Measurements from ENCODE around the gene MSI2.

MSI2 gene

DNA sequence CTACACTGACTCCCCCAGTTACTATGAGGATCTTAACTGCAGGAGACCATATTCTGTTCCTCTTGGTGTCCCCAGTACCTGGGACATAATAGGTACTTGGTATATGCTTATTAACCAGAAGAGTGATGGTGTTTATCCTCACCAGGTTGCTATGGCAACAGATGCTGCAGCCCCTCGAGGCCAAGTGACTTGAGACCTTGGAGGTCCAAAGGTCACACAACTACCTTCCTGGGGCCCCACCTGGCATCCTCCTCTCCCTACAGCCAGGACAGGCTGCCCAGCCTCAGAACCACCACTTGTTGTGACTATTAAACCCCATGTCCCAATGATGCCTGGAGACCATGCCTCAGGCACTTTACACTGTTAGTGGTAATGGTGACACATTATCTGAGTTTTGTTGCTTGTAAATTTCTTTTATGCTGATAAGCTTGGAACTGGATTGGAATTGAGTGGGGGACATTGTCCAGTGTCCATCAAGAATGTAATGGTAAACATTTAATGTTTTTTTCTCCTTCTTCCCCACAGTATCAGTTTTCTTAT, 299.4 kb downstream of the MSI2 start:
- no peak for DNase-seq (ENCODE audit: low read depth in 2 of 2)

DNA sequence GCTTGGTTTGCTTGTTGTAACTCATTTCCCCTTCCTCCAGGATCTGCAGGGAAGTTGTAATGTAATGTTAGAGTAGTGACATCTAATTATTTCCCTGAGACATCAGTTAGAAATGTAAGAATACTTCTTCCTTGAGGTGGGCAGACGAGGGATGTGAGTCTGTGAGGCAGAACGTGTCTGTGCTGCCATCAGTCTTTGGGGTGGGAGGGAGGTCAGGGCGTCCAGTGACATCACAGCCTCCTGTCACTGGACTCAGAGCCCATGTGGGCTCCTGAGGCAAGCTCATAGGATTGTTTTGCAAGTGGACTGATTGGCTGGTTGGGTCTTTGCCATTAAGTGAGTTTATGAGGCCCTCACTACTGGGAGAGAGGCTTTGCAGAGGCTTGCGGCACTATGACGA, 300.0 kb downstream of the MSI2 start:
- DNase-seq (ENCODE audit: low read depth in 2 of 2): no peak

DNA sequence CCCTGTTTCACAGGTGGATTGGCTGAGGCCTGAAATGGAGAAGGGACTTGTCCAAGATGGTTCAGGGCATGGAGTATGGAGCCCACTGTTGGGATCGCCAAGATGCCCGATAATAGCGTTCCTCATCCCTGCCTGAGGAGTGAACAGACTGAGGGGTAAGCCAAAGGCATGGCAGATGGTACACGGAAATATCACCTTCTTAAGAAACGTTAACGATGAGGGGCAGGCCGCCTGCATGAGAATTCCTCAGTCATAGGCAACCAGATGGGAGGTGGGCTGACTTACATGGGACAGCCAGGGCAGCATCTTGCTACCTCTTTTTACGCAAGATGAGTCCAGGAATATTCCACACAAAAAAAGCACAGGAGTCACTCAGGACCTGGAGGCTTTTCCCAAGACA, 300.7 kb downstream of the MSI2 start:
- no peak for DNase-seq (ENCODE audit: low read depth in 2 of 2)

DNA sequence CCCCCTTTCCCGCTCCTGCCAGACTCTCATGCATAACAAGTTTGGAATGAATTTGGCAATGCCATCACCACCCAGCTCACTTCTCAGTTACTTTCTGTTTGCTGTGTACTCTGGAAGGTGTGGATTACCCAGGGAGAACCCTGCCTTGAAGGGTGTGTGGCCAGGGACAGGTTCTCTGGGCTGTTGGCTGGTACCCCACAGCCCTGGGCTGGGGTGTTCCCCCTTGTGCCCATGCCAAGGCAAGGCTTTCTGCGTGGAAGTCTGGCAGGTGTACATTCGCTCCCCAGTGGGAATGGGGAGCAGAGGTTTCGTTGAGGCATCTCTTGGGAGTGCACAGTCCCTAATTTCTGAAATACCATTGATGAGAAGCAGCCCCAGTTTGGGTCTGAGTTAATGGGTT, 301.1 kb downstream of the MSI2 start:
- no peak for DNase-seq (ENCODE audit: low read depth in 2 of 2)

DNA sequence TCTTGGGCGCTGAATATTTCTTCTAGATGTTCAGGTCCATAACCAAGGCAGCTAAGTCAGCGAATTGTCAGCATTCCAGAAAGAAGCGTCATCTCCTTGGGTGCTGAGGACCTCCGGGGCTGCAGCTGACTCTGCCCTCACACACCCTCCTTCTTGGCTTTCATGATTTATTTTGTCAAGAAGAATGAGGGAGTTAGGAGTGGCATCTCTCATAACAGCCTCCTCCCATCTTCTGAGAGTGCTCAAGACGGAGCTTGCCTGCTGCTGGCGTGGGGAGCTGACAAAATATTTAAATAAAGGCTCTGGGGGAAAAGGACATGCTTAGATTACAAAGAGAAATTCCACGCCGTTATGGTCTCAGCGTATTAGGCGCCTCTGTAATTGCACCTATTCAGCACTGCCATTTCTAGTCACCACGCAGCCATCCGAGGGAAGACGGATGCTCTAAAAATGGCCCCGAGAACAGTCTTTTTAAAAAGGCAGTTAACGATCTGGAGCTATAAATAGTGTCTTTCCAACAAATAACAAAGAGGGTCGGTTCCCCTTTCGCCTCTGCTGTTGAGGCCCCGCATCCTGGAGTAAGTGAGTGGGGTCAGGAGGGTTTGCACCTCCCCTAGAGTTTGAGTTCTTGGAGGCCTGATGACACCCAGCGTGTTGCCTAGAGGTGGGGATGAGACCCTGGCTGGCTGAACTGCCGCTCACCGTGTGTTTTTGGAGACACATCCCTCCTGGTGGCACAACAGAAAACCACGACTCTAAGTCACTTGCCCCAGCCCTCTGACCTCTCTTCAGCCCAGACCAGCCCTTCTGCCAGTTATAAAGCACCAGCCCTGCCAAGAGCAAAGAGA, 301.7 kb downstream of the MSI2 start:
- no peak for DNase-seq (ENCODE audit: low read depth in 2 of 2)

DNA sequence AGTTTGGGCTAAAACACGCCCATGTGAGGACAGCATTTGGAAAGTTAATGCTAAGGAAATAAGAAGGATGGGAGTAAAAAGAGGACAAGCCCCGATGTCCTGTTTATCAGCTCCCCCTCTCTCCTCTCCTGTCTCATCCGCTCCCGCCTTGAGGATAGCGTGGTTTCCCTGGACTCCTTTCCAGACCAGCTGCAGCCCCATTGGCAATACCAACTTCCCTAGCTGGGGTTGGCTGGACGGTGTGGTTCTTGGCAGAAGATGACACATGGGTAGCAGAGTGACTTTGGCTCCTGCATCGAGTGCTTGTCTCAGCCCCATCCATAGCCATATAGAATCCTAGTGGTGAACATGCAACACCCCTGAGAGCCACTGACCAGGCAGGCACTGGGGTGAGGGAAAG, 302.9 kb downstream of the MSI2 start:
- no peak for DNase-seq (ENCODE audit: low read depth in 2 of 2)

DNA sequence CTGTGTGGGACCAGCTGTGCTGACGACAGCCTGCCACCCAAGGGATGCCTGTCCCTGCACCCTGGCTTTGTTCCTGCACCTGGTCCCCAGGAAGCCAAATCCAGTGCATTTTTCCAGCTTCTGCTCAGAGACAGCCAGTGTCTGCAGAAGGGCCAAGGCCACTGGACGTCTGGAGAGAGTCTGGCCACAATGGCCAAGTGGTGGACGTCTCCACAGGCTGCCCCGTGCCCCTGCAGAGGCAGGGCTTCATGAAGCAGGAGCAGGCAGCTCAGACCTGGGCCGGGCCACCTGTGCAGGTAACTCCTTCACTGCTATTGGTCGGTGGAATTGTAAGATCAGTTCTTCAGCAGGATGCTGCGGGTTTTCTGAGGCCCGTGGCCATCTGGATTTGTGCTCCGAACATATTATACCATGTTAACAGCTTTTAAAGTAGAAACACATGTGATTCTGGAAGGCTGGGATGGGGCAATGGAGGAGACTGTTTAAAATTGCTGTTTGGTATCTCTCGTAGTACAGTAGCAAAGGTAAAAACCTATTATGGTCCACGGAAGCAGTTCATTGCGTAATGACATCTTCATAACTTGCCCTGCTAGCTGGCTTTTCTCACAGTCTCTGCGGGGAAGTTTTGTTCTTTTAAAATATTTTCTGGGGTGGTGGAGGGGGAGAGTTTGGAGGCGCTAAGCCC, 303.5 kb downstream of the MSI2 start:
- no peak for DNase-seq (ENCODE audit: low read depth in 2 of 2)

DNA sequence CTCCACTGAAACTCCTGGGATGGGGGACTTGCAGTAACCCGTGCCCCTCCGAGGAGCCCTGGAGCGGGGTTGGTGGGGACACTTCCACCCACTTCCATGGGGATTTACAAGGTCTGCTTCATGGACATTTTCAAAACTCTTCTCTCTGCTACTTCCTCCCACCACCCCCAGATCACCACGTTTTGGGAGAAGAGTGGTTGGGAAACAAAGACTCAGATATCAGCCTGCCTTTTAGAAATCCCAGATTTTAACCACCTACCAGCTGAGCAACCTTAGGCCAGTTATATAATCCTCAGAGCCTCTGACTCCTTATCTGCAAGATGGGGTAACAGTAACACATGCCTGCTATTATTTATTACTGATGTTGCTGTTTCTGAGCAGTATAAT, 304.0 kb downstream of the MSI2 start:
- no peak for DNase-seq (ENCODE audit: low read depth in 2 of 2)

DNA sequence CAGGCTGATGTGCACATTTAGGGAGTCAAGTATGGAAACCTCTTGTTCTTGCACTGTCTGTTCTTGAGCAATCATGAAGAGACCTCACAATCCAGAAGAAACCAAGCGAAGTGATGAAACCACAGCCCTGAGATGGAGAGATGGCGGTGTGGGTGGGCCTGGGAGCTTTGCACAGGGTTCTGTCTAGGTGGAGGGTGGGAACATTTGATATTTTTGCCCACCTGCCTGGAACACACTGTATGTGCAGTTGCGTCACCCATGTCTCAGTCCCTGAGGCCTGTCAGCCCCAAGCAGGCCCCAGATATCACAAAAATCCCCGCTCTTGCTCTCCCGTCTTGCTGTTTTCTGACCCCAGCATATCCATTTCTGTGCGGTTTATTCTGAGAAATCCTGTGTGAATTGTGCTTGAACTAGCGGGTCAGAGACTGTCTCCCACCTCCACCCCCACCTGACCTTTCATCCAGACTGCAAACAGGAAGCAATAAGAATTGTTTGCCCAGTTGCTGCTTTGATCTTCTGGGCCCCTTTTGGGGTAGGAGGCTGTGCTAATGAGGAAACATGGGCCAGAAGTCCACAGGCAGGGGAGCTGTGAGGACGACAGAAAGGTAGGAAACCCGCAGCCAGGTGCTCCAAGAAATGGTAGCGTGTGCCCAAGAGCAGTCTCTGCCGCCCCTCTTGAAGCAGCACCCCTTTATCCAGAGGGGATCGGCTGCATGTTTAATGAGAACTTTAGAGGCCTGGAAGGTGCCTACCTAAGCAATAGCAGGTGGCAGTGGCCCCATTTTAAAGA, 304.9 kb downstream of the MSI2 start:
- no peak for DNase-seq (ENCODE audit: low read depth in 2 of 2)

DNA sequence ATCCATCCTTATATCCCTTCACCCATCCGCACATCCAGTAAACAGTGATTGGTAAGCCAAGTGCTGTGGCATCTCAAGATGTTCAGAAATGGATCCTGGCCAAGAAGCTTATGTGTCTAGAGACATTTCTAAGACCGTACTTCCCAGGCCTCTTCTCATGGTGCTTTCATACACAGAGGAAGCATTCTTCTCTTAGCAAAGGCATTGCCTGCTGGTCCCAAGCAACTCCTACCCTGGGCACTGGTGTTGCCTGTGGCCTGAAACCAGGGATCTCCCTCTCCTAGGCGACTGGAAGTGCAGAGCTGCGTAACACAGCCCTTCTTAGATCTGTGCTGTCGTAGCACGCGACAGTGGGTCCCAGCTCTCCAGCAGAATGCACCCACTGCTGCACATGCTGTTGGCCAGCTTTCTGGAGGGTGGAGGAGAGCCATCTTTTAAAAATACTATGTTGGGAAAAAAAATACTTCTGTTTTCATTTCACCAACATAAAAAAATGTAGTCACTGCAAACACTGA, 305.9 kb downstream of the MSI2 start:
- DNase-seq (ENCODE audit: low read depth in 2 of 2): no peak

DNA sequence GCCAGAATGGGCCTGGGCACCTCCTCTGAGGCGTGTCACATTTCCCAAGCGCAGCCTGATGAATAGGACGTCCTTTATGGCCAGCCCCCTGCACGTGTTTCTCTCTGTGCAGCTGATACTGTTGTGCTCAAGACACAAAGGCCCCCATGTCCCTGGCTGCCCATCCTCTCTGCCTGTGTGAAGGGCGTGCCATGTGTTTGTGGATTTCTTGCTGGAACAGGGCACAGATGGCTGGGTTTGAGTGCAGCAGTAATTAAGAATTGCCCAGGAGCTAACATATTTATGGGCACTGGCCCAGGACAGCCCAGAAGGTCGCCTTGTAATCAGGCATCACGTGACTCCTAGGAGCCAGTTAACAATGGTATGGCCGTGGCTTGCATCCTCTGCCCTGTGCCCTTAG, 307.6 kb downstream of the MSI2 start:
- no peak for DNase-seq (ENCODE audit: low read depth in 2 of 2)

DNA sequence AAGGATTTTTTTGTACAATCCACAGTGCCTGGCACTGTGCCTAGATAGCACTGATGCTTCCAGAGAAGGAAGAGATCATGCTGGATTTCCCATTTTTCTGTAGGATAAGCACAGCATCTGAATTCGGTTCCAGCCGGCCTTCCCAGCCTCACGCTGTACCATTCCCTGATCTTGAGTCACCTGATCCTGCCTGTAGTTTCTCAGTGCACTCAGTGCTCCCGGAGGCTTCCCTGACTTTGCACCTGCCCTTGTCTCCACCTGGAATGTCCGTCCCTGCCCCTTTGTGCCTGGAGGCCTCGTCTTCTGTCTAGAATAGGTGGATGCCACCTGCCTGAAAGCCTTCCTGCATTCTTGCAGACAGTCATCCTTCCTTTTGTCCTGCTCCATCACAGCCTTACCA, 308.9 kb downstream of the MSI2 start:
- no peak for DNase-seq (ENCODE audit: low read depth in 2 of 2)

DNA sequence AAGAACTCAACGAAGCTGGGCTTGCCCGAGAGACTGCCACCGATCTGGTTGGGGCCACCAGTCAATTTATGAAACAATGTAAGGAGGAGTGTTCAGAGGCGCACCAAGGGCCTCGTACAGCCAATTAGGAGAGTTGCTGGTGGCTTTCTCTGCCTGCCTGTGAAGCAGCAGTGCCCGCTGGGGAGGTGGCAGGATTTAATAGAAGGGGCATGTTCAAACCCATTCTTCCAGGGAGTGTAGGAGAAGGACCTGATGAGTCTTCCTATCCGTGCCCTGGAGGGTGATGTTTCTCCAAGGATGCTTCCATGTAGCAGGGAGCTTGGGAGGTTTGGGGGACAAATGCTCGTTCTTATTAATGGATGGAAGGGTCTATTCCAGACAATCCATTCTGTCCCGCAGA, 310.4 kb downstream of the MSI2 start:
- no peak for DNase-seq (ENCODE audit: low read depth in 2 of 2)

DNA sequence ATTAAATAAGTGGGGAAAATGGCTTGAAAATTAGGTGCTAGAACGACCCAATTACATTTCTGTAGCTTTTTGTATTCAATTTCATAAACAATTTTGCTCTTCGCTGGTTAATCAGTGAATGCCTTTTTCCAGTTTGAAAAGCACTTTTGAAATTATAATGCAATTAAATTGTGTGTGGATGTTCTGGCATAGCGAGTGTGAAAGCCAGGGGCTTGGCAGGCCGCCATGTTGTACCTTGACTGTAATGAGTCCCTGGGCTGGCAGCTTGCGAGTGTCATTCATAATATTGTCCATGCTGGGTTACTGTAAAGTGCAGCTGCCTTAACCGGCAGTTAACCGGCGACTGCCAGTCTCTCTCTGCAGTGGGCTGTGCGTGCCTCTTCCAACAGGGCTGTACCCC, 310.9 kb downstream of the MSI2 start:
- no peak for DNase-seq (ENCODE audit: low read depth in 2 of 2)

DNA sequence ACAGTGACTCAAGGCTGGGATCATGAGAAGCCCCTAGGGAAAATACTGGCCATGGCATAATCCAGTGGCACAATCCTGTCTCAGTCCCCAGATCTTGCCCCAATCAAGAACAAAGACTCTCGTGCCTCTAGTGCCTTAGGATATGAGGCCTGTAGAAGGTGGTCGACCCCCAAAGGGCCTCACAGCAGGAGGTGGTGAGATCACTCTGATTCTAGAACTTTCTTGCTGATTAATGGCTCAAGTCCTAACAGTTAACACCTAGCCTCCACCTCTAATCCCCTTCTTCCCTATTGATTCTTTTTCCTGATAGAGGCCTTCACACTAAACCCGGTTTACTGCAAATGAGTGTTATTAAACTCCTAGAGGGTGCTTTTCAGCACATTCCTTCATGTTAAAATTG, 312.0 kb downstream of the MSI2 start:
- DNase-seq (ENCODE audit: low read depth in 2 of 2): no peak

DNA sequence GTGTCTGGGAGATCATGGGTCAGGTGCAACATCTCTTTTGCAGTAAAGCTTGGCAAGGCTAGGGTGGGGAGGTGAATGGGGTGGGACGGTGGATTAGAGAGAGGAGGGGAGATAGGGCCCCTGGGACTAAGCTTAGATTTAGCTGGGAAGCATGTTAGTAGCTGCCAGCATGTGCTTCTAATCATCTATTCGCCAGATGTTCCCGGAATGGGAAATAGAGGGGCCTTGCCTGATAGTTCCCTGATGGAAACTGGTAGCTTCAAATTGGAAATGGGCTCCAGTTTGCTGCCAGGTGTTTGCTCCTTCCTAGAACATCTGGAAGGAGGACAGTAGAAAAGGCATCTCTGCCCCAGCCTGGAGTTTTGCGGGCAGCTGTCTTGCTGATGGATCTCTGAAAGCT, 312.7 kb downstream of the MSI2 start:
- no peak for DNase-seq (ENCODE audit: low read depth in 2 of 2)

DNA sequence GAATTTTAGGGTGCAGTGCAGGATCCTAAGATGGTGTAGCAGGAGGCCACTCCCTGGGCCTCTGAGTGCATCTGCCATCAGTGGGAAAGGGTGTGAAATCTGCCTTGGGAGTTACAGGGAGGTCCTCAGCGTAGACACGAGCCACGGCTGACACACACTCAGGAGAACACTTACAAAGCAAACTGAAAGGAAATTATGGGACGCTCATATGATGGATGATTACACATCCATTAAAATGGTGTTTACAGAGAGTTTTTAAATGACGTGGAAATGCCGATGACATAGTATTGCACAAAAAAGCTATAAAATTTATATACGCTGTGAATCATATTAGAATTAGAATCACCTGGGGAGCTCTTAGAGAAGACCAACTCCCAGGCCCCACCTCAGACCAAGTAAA, 313.5 kb downstream of the MSI2 start:
- no peak for DNase-seq (ENCODE audit: low read depth in 2 of 2)

DNA sequence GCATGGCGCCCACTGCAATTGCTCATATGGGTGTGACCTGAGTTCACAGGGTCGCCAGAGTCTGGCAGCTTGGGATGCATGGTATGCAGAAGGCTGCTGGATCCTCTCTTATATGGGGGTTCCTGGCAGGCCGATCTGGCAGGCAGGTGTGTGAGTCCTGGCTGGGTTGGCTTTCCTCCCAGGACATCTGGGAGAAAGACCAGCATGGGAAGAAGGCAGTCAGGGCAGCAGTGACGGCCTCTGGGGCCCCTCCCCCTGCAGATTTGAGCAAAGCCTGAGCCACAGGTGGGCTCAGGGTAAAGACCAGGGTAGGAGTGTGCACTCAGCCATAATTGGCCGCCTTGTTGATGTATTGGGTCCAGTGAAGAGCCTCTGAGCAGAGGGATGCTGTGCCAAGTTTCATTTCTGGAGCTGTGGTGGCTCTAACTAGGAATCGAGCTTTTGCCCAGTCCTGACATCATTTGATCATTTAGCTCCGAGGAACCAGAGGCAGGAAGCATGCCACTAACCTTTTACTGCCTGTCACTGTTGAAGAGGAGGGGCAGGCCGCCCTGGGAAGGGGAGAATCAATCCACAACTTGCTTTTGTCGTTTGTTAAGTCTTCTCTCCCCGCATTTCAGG, 314.5 kb downstream of the MSI2 start:
- no peak for DNase-seq (ENCODE audit: low read depth in 2 of 2)

DNA sequence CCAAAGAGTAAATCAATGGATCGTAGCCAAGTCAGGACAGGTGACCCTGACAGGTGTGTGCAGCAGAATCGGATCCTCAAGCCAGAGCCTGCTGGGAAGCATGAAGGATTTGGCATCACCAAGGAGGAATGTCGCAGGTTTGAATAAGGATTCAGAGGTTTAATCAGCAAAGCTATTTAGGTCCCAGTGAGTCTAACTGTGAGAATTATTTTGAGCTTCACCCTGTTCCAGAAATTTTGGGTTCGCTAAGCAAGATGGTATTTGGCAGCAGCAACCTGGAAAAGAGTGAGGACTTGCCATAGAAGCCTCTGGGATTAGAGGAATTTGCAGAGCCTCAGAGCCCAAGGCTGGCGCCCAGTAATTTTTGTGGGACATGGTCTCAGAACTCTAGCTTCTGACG, 315.7 kb downstream of the MSI2 start:
- no peak for DNase-seq (ENCODE audit: low read depth in 2 of 2)

DNA sequence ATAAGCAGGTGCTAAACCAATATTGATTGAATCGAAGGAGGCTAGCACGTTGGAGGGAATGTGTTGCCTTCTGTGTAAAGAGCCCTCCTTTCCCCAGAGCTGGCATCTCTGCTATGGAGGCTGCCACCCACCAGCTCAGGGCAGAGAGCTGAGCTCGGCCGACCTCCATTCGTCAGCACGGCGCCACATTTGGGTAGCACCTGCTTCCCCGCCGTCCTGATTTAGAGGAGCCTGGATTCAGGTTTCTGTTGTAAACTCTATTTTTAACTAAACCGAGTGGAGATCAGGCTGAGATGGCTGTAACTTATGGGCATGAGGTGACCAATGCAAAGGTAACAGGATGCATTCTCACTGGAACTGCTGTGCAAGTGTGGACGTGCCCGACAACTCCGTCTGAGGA, 316.3 kb downstream of the MSI2 start:
- no peak for DNase-seq (ENCODE audit: low read depth in 2 of 2)

DNA sequence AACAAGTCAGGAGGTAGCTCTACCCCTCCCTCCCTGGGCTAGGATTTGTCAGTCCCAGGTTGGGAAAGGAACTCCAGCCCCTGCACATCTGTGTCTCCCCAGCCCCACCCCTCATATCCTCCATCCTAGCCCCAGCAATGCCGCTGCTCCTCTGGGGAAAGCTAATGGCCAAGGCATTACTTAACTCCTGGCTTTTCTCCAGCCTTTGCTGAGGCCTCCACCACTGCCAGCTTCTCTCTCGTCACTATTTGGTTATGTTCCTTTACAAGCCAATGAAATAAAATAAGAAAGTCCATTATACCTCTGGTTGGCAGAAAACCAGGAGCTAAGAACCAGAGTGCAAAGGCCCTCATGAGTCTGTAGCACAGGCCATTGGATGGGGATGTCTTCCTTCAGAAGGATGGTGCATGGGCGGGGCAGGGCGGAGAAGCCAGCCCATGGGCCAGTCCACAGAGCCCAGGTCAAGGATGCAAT, 317.8 kb downstream of the MSI2 start:
- no peak for DNase-seq (ENCODE audit: low read depth in 2 of 2)

DNA sequence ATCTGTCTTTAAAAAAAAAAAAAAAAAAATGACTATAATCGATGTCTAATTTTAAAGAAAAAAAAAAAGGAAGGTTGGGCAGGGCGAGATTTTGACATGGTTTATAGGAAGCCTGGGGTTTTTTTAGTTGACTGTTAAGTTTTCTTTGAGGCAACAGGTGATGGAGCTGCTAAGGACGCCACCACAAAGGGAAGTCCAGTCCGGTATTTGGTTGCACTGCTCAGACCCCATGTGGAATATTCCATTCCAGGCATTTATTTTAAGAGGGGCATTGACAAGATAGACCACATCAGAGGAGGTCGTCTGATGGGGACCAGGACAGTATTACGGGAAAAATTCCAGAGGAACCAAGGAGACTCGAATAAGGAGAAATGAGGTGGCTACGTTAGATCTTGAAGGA, 320.4 kb downstream of the MSI2 start:
- no peak for DNase-seq (ENCODE audit: low read depth in 2 of 2)
